ENCODE data around the gene LDLRAP1. TPM values are rescaled to one million over a fixed set of nuclear protein-coding genes. Genes with fewer than 3 reads are reported as not detected.

Gene LDLRAP1
- total and polyA plus RNA-seq, 2 donors: 10.5 to 10.6 TPM

GRCh38 chr1:25556132-25556670 is 12.8 kb downstream of the LDLRAP1 start:
- WGBS: 89% methylated on average over 11 of the region's 11 CpGs
- Histone ChIP-seq H3K4me1 (ENCODE audit: insufficient read depth) (no peaks in the 10 kb centered on the region), H3K27ac (ENCODE audit: low read depth) (no peak overlapping the region), H3K4me3 (ENCODE audit: low read depth, low read length) (no peak overlapping the region), H3K36me3 (ENCODE audit: insufficient read depth) (no peaks in the 10 kb centered on the region)
- DNase-seq (ENCODE audit: extremely low spot score): no peak

GRCh38 chr1:25556791-25557476 is 13.5 kb downstream of the LDLRAP1 start:
- no peaks in the 10 kb centered on the region for H3K36me3 ChIP-seq (ENCODE audit: insufficient read depth)

GRCh38 chr1:25557543-25557942 is 14.1 kb downstream of the LDLRAP1 start:
- Histone ChIP-seq H3K36me3 (ENCODE audit: insufficient read depth) (no peaks in the 10 kb centered on the region), H3K4me3 (ENCODE audit: low read depth, low read length) (no peak overlapping the region), H3K4me1 (ENCODE audit: insufficient read depth) (no peaks in the 10 kb centered on the region), H3K27ac (ENCODE audit: low read depth) (no peak overlapping the region)
- WGBS: 83% methylated on average over 7 of the region's 7 CpGs
- no peak for DNase-seq (ENCODE audit: extremely low spot score)

More at GRCh38 chr1:25556791-25557476, 13.5 kb downstream of the LDLRAP1 start:
- H3K4me3 ChIP-seq (ENCODE audit: low read depth, low read length): no peak overlapping the region
- DNase-seq (ENCODE audit: extremely low spot score): no peak
- WGBS: 89% methylated on average over 10 of the region's 10 CpGs
- no peaks in the 10 kb centered on the region for H3K4me1 ChIP-seq (ENCODE audit: insufficient read depth)
- no peak overlapping the region for H3K27ac ChIP-seq (ENCODE audit: low read depth)

- no peak overlapping the region for H3K4me3 ChIP-seq (ENCODE audit: low read depth, low read length)
- 56% methylated on average over 6 of the region's 6 CpGs for WGBS
- H3K4me1 ChIP-seq (ENCODE audit: insufficient read depth): no peaks in the 10 kb centered on the region
- DNase-seq (ENCODE audit: extremely low spot score): no peak
- no peak overlapping the region for H3K27ac ChIP-seq (ENCODE audit: low read depth)
- H3K36me3 ChIP-seq (ENCODE audit: insufficient read depth): no peaks in the 10 kb centered on the region
These were observed 15.6 kb downstream of the LDLRAP1 start for GRCh38 chr1:25559031-25559430.

GRCh38 chr1:25560001-25560400 is 16.6 kb downstream of the LDLRAP1 start:
- Histone ChIP-seq H3K4me3 (ENCODE audit: low read depth, low read length) (no peak overlapping the region), H3K27ac (ENCODE audit: low read depth) (no peak overlapping the region), H3K4me1 (ENCODE audit: insufficient read depth) (no peaks in the 10 kb centered on the region), H3K36me3 (ENCODE audit: insufficient read depth) (no peaks in the 10 kb centered on the region)
- DNase-seq (ENCODE audit: extremely low spot score): no peak
- 76% methylated on average over 9 of the region's 9 CpGs for WGBS

GRCh38 chr1:25560788-25561187 is 17.4 kb downstream of the LDLRAP1 start:
- DNase-seq (ENCODE audit: extremely low spot score): no peak
- Histone ChIP-seq H3K36me3 (ENCODE audit: insufficient read depth) (no peaks in the 10 kb centered on the region), H3K4me1 (ENCODE audit: insufficient read depth) (no peaks in the 10 kb centered on the region), H3K4me3 (ENCODE audit: low read depth, low read length) (no peak overlapping the region), H3K27ac (ENCODE audit: low read depth) (no peak overlapping the region)
- 78% methylated on average over 4 of the region's 4 CpGs for WGBS

- Histone ChIP-seq H3K4me1 (ENCODE audit: insufficient read depth) (no peaks in the 10 kb centered on the region), H3K27ac (ENCODE audit: low read depth) (no peak overlapping the region), H3K36me3 (ENCODE audit: insufficient read depth) (no peaks in the 10 kb centered on the region), H3K4me3 (ENCODE audit: low read depth, low read length) (no peak overlapping the region)
- no peak for DNase-seq (ENCODE audit: extremely low spot score)
- WGBS: 69% methylated on average over 8 of the region's 8 CpGs
These were observed 18.2 kb downstream of the LDLRAP1 start for GRCh38 chr1:25561421-25562100.

GRCh38 chr1:25562101-25562927 is 18.9 kb downstream of the LDLRAP1 start:
- WGBS: 70% methylated on average over 8 of the region's 8 CpGs
- no peak overlapping the region for H3K4me3 ChIP-seq (ENCODE audit: low read depth, low read length)
- H3K36me3 ChIP-seq (ENCODE audit: insufficient read depth): no peaks in the 10 kb centered on the region
- H3K4me1 ChIP-seq (ENCODE audit: insufficient read depth): no peaks in the 10 kb centered on the region
- DNase-seq (ENCODE audit: extremely low spot score): no peak
- peak overlapping the region; percentile 46 for H3K27ac ChIP-seq (ENCODE audit: low read depth)

- no peak for DNase-seq (ENCODE audit: extremely low spot score)
- Histone ChIP-seq H3K36me3 (ENCODE audit: insufficient read depth) (no peaks in the 10 kb centered on the region), H3K27ac (ENCODE audit: low read depth) (no peak overlapping the region), H3K4me1 (ENCODE audit: insufficient read depth) (no peaks in the 10 kb centered on the region), H3K4me3 (ENCODE audit: low read depth, low read length) (no peak overlapping the region)
- 79% methylated on average over 9 of the region's 9 CpGs for WGBS
These were observed 19.5 kb downstream of the LDLRAP1 start for GRCh38 chr1:25562928-25563283.

- no peaks in the 10 kb centered on the region for H3K36me3 ChIP-seq (ENCODE audit: insufficient read depth)
- H3K4me1 ChIP-seq (ENCODE audit: insufficient read depth): no peaks in the 10 kb centered on the region
These were observed 20.2 kb downstream of the LDLRAP1 start for GRCh38 chr1:25563330-25564215.

GRCh38 chr1:25564777-25565574 is 21.6 kb downstream of the LDLRAP1 start:
- no peak for DNase-seq (ENCODE audit: extremely low spot score)
- H3K36me3 ChIP-seq (ENCODE audit: insufficient read depth): no peaks in the 10 kb centered on the region
- no peak overlapping the region for H3K27ac ChIP-seq (ENCODE audit: low read depth)
- H3K4me3 ChIP-seq (ENCODE audit: low read depth, low read length): no peak overlapping the region
- WGBS: 80% methylated on average over 14 of the region's 14 CpGs
- H3K4me1 ChIP-seq (ENCODE audit: insufficient read depth): no peaks in the 10 kb centered on the region

More at GRCh38 chr1:25563330-25564215, 20.2 kb downstream of the LDLRAP1 start:
- no peak for DNase-seq (ENCODE audit: extremely low spot score)
- no peak overlapping the region for H3K4me3 ChIP-seq (ENCODE audit: low read depth, low read length)
- WGBS: 89% methylated on average over 20 of the region's 20 CpGs
- no peak overlapping the region for H3K27ac ChIP-seq (ENCODE audit: low read depth)

GRCh38 chr1:25565626-25566025 is 22.2 kb downstream of the LDLRAP1 start:
- no peak for DNase-seq (ENCODE audit: extremely low spot score)
- Histone ChIP-seq H3K27ac (ENCODE audit: low read depth) (peak overlapping the region; percentile 41), H3K36me3 (ENCODE audit: insufficient read depth) (no peaks in the 10 kb centered on the region), H3K4me3 (ENCODE audit: low read depth, low read length) (no peak overlapping the region), H3K4me1 (ENCODE audit: insufficient read depth) (no peaks in the 10 kb centered on the region)
- 86% methylated on average over 8 of the region's 8 CpGs for WGBS
